Upper lobe of right lung (tissue), 1 donor: ENCODE data around the gene KPNA4. TPM values are rescaled to one million over a fixed set of nuclear protein-coding genes. Genes with fewer than 3 reads are reported as not detected.

Source experiments
- ATAC-seq: fragments of 200-7000 bp; cut with Tn5 transposase; one replicate; pipeline ENCODE4 v1.9.1; 2020; ENCODE audit warnings: mild to moderate bottlenecking, moderate library complexity
- DNase-seq: peaks from one replicate; pipeline ENCODE4 v3.0.0-alpha.2; 2020
- H3K27ac ChIP-seq: fragments of 200-600 bp; one replicate; pipeline ENCODE4 v1.8.0; 2022
- H3K27me3 ChIP-seq: fragments of 200-600 bp; one replicate; pipeline ENCODE4 v1.8.0; 2022; ENCODE audit warnings: mild to moderate bottlenecking
- H3K36me3 ChIP-seq: fragments of 200-600 bp; one replicate; pipeline ENCODE4 v1.8.0; 2022
- H3K4me1 ChIP-seq: fragments of 200-600 bp; one replicate; pipeline ENCODE4 v1.8.0; 2022
- H3K4me3 ChIP-seq: fragments of 200-600 bp; one replicate; pipeline ENCODE4 v1.8.0; 2022; ENCODE audit warnings: mild to moderate bottlenecking
- H3K9me3 ChIP-seq: fragments of 200-600 bp; one replicate; pipeline ENCODE4 v1.8.0; 2022
- intact Hi-C: fragments of 100-400 bp; cut with DNase I; formaldehyde crosslinking; loops from one replicate; pipeline ENCODE4 v1.11.0; 2022
- total RNA-seq: library from RNA; stranded (reverse); fragmentation: NEBNext Ultra II Directional; extraction: Animal tissue kit (Norgen Biotek cat#: 25700); gene quantifications from one replicate; pipeline ENCODE4 v1.2.1, GENCODE V29; 2021
- TF ChIP-seq, protein P1 (sequence below): fragments of 200-600 bp; IDR thresholded peaks from one replicate; pipeline ENCODE4 v1.8.0; 2022; ENCODE audit warnings: antibody characterized with exemption
- donor health status: DM: no; HTN: yes; CAD: no; lungs with severe emphysema.

The KPNA4 gene
- total RNA-seq, 1 donor from 2014 or later = 56.3 TPM

DNA sequence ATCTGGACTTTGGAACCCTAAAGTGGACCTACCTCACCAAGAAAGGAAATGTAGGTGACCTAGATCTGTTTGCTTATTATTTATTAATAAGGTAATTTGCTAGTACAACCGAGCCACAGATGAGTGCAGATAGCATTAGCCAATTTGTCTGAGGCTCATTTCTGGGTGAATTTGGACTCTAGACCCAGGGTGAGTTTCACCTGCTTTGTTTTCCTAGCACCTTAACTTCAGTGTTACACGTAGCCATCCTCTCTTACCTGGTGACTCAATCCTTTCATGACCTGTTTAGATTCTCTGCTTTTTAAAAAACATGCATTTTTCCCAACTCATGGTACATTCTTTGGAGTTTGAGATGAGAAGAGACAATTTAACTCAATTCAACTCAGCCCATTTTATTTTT, 33.5 kb upstream of the KPNA4 start:
- TF ChIP-seq, protein P1, sequence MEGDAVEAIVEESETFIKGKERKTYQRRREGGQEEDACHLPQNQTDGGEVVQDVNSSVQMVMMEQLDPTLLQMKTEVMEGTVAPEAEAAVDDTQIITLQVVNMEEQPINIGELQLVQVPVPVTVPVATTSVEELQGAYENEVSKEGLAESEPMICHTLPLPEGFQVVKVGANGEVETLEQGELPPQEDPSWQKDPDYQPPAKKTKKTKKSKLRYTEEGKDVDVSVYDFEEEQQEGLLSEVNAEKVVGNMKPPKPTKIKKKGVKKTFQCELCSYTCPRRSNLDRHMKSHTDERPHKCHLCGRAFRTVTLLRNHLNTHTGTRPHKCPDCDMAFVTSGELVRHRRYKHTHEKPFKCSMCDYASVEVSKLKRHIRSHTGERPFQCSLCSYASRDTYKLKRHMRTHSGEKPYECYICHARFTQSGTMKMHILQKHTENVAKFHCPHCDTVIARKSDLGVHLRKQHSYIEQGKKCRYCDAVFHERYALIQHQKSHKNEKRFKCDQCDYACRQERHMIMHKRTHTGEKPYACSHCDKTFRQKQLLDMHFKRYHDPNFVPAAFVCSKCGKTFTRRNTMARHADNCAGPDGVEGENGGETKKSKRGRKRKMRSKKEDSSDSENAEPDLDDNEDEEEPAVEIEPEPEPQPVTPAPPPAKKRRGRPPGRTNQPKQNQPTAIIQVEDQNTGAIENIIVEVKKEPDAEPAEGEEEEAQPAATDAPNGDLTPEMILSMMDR = no peak
- Histone ChIP-seq H3K36me3 (no peaks in the 10 kb centered on the region), H3K27ac (no peak overlapping the region), H3K9me3 (no peaks in the 10 kb centered on the region), H3K4me3 (no peak overlapping the region), H3K27me3 (no peaks in the 10 kb centered on the region), H3K4me1 (no peaks in the 10 kb centered on the region)
- intact Hi-C loops = no loop called here
- DNase-seq = no peak
- no peak for ATAC-seq

DNA sequence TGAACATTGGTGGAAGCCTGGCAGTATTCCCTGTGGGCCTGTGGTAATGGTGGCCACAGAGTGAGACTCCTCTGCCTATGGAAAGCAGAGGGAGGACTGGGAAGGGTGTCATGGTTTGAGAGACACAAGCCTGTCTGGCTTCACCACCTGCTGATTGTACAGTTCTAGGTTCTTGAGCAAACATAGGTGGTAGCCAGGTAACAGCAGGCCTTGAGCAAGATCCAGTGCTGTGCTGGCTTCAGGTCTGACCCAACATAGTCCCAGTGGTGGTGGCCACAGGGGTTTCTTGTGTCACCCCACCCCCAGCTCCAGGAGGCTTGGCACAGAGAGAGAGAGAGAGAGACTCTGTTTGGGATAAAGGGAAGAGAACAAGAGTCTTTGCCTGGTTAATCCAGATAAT, 22.7 kb upstream of the KPNA4 start:
- no peak overlapping the region for H3K27ac ChIP-seq
- H3K27me3 ChIP-seq = no peaks in the 10 kb centered on the region
- DNase-seq (no peak), ATAC-seq (no peak)
- TF ChIP-seq, protein P1 = no peak
- intact Hi-C loops = no loop called here
- no peak overlapping the region for H3K4me3 ChIP-seq
- H3K4me1 ChIP-seq = no peaks in the 10 kb centered on the region
- H3K9me3 ChIP-seq = no peaks in the 10 kb centered on the region
- no peaks in the 10 kb centered on the region for H3K36me3 ChIP-seq

DNA sequence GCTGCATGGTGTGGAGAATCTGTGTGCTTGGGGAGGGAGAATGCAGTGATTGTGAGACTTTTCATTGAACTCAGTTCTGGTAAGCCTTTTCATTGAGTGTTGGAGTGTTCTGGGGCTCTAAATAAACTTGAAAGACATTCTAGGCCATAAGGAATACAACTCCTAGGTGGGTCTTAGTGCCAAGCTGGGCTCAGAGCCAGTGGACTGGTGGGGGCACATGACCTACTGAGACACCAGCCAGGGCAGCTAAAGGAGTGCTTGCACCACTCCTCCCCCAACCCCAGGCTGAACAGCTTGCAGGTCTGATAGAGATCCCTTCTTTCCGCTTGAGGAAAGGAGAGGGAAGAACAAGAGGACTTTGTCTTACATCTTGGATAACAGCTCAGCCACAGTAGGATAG, 21.7 kb upstream of the KPNA4 start:
- H3K4me3 ChIP-seq = no peak overlapping the region
- H3K36me3 ChIP-seq = no peaks in the 10 kb centered on the region
- no peaks in the 10 kb centered on the region for H3K9me3 ChIP-seq
- no peaks in the 10 kb centered on the region for H3K27me3 ChIP-seq
- DNase-seq (no peak), ATAC-seq (no peak)
- H3K27ac ChIP-seq = no peak overlapping the region
- no peaks in the 10 kb centered on the region for H3K4me1 ChIP-seq
- TF ChIP-seq, protein P1 = no peak
- intact Hi-C loops = no loop called here

DNA sequence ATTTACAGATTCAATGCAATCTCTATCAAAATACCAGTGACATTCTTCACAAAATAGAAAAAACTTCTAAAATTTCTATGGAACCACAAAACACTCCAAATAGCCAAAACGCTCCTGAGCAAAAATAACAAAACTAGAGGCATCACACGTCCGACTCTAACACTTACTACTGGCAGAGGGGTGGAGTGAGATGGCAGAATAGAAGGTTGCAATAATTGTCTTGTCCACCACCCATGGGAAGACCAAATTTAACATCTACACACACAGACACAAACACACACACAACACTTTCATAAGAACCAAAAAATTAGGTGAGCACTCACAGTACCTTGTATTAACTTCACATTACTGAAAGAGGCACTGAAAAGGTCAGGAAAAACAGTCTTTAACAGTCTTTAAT, 21.3 kb upstream of the KPNA4 start:
- Histone ChIP-seq H3K27me3 (no peaks in the 10 kb centered on the region), H3K27ac (no peak overlapping the region), H3K4me3 (no peak overlapping the region), H3K9me3 (no peaks in the 10 kb centered on the region), H3K36me3 (no peaks in the 10 kb centered on the region), H3K4me1 (no peaks in the 10 kb centered on the region)
- DNase-seq (no peak), ATAC-seq (no peak)
- intact Hi-C loops = no loop called here
- TF ChIP-seq, protein P1 = no peak

DNA sequence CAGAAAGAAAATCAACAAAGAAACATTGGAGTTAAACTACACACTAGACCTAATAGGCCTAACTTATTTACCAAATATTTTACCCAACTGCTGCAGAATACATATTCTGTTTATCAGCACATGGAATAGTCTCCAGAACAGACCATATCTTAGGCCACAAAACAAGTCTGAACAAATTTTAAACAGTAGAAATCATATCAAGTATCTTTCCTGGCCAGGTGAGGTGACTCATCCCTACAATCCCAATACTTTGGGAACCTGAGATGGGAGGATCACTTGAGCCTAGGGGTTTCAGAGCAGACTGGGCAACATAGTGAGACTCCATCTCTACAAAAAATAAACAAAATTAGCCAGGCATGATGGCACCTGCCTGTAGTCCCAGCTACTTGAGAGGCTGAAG, 18.1 kb upstream of the KPNA4 start:
- Histone ChIP-seq H3K36me3 (no peaks in the 10 kb centered on the region), H3K27ac (no peak overlapping the region), H3K4me3 (no peak overlapping the region), H3K9me3 (no peaks in the 10 kb centered on the region), H3K4me1 (no peaks in the 10 kb centered on the region), H3K27me3 (no peaks in the 10 kb centered on the region)
- TF ChIP-seq, protein P1 = no peak
- DNase-seq = no peak
- ATAC-seq = no peak
- intact Hi-C loops = no loop called here

DNA sequence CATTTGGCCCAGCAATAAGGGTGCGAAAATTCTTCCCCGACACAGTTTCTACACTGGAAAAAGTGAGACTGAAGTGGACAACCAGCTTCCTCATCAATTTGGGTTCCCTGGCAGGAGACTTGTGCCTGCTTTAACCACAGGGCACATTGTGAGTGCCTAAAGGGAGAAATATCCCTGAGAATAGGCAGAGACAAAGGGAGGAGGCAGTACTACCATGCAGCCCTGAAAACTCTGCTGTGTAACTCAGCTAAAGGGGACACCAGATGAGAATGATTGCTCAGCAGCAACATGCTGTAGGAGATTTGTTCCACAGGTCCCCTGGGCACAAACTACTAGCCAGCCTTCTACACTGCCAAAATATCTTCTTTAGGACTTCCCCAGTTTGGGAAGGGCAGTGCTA, 15.6 kb upstream of the KPNA4 start:
- Histone ChIP-seq H3K4me3 (no peak overlapping the region), H3K27ac (no peak overlapping the region), H3K4me1 (no peaks in the 10 kb centered on the region), H3K27me3 (no peaks in the 10 kb centered on the region), H3K36me3 (no peaks in the 10 kb centered on the region), H3K9me3 (no peaks in the 10 kb centered on the region)
- TF ChIP-seq, protein P1 = no peak
- no peak for ATAC-seq
- intact Hi-C loops = no loop called here
- DNase-seq = no peak
